Astrocyte of the spinal cord (primary cell): ENCODE results near the gene QRICH2.

Experiments used
- DNase-seq: peaks from one replicate; pipeline ENCODE4 v3.0.0; 2011; ENCODE audit warnings: low read depth, low spot score
- H3K4me3 ChIP-seq: 2 replicates; pipeline ENCODE4 v1.5.1; 2011; ENCODE audit warnings: low read depth, mild to moderate bottlenecking, low read length, moderate library complexity
- CTCF ChIP-seq: IDR thresholded peaks from 2 replicates; pipeline ENCODE4 v1.5.1; 2012; ENCODE audit warnings: low read depth, mild to moderate bottlenecking, low read length, inconsistent platforms
- in situ Hi-C: cut with HindIII; loops from 2 replicates; pipeline ENCODE4 v1.10.0; 2017; ENCODE audit warnings: low sequenced_read_pairs

The QRICH2 gene

DNA sequence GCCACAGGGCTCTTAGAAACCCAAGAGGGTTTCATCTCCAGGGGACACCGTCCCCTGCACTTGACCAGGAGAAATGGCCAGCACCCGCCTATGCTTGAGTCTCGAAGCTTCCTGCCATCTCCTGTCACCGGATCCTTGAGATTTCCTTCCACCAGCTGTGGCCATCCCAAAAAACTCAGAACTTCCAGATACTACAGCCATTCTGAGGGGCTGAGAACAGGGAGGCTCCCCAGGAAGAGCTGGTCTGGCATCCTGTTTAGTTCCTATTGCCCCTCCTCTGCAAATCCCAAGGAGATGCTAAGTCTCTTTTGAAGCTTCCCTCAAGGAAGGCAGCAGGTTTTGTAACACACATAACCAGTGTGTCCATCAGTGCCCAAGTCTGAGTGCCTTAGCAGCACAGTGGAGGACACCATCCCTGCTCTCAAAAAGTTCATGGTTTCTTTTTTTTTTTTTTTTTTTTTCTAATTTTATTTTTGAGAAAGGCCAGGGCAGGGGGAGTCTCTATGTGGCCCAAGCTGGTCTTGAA lies 41.0 kb downstream of the QRICH2 start:
- DNase-seq = no peak
- no peak for TF ChIP-seq CTCF
- in situ Hi-C loops = no loop called here
- peak overlapping the region; percentile 75 for H3K4me3 ChIP-seq

GRCh38 chr17:76266244-76266938 lies 41.7 kb downstream of the QRICH2 start:
- TF ChIP-seq CTCF = no peak
- in situ Hi-C loops = no loop called here
- peak; percentile 35 for DNase-seq
- H3K4me3 ChIP-seq = peak overlapping the region; percentile 75

- no peak for DNase-seq
- in situ Hi-C loops = no loop called here
- no peak for TF ChIP-seq CTCF
- H3K4me3 ChIP-seq = peak overlapping the region; percentile 75
Measured at GRCh38 chr17:76265624-76266243, 42.3 kb downstream of the QRICH2 start.

DNA sequence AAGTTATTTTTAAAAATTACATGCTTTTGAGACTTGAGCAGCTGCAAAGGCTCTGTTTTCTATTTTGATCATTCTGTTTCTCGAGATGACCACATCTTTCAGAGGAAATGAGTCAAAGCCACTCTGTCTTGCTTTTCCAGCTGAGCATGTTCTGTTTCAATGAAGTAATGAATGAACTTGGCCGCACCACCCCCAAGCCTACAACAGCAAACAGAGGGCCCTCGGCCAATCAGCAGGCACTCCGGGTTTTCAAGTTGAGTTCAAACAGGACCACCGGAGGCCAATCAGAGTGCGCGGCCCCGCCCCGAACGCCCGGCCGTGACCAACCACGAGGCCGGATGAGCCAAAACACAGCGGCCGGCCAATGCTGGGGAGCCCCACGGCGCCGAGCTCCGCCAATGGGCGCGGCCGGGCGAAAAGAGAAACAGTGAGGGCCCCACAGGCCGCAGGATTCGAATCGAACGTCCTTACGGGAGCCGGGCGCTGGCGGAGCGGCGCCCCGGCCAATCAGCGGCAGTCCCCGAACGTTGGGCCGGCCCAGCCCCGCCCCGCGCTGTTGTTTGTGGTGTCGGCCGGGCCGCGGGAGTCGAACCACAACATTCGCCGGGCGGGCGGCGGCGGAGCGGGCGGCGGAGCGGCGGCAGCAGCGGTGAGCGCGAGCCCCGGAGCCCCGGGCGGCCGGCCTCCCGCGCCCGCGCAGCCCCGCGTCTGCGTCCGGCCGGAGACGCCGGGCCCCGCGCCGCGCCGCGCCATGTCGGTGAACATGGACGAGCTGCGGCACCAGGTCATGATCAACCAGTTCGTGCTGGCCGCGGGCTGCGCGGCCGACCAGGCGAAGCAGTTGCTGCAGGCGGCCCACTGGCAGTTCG lies 43.1 kb downstream of the QRICH2 start, which contains the start of gene UBALD2:
UBALD2 (plus strand) TSS at position 594 of the 869 bp plus-strand sequence; CDS start at position 752, 158 bp downstream.
- H3K4me3 ChIP-seq = peak within 1 kb of the TSS; percentile 75
- TF ChIP-seq CTCF = no peak
- in situ Hi-C loops = no loop called here
- peak; percentile 100 for DNase-seq

DNA sequence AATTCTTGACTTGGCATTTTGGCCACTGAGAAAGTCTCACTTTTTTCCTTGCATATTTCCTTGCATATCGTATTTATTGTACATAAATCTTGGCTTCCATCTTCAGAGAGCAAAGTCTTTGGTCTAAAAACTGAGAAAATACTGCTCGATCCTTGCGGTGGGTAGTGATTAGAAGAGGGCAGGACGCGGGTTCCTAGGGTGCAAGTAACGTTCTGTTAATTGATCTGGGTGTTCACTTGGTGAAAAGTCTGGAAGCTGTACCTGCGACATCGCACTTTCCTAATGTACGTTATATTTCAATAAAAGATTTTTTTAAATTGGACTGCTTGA lies 43.7 kb downstream of the QRICH2 start:
- H3K4me3 ChIP-seq = no peak overlapping the region
- TF ChIP-seq CTCF = no peak
- in situ Hi-C loops = no loop called here
- no peak for DNase-seq

DNA sequence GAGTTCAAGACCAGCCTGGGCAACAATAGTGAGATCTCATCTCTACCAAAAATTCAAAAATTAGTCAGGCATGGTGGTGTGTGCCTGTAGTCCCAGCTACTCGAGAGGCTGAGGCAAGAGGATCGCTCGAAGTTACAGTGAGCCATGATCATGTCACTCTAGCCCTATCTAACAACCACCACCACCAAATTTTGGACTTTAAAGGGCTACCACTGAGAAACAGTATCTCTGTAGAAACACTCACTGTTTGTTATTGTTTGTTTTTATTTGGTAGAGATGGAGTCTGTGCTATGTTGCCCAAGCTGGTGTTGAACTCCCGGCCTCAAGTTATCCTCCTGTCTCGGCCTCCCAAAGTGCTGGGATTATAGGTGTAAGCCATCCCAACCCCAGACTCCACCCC lies 44.2 kb downstream of the QRICH2 start:
- no peak for TF ChIP-seq CTCF
- no peak for DNase-seq
- in situ Hi-C loops = no loop called here
- no peak overlapping the region for H3K4me3 ChIP-seq
